Lower lobe of right lung (tissue), 2 donors: ENCODE measurements around the gene UPB1. TPM values are rescaled to one million over a fixed set of nuclear protein-coding genes. Genes with fewer than 3 reads are reported as not detected.

Source experiments
- ATAC-seq, 2 donors: fragments of 200-7000 bp; cut with Tn5 transposase; one replicate each; pipeline ENCODE4 v1.9.1; 2020 to 2022; ENCODE audit warnings: mild to moderate bottlenecking in 2 of 2, moderate library complexity in 2 of 2
- DNase-seq: peaks from one replicate; pipeline ENCODE4 v3.0.0-alpha.2; 2020
- H3K27ac ChIP-seq: fragments of 200-600 bp; one replicate; pipeline ENCODE4 v1.8.0; 2022
- H3K27me3 ChIP-seq: fragments of 200-600 bp; one replicate; pipeline ENCODE4 v1.8.0; 2022; ENCODE audit warnings: low read depth
- H3K36me3 ChIP-seq: fragments of 200-600 bp; one replicate; pipeline ENCODE4 v1.8.0; 2022; ENCODE audit warnings: mild to moderate bottlenecking
- H3K4me1 ChIP-seq: fragments of 200-600 bp; one replicate; pipeline ENCODE4 v1.8.0; 2022
- H3K4me3 ChIP-seq: fragments of 200-600 bp; one replicate; pipeline ENCODE4 v1.8.0; 2022; ENCODE audit warnings: mild to moderate bottlenecking
- H3K9me3 ChIP-seq: fragments of 200-600 bp; one replicate; pipeline ENCODE4 v1.8.0; 2022
- CTCF ChIP-seq: fragments of 200-600 bp; IDR thresholded peaks from one replicate; pipeline ENCODE4 v1.8.0; 2022; ENCODE audit warnings: antibody characterized with exemption, mild to moderate bottlenecking
- intact Hi-C: fragments of 100-400 bp; cut with DNase I; formaldehyde crosslinking; loops from one replicate; pipeline ENCODE4 v1.11.0; 2022
- total RNA-seq: library from RNA; stranded (reverse); fragmentation: NEBNext Ultra II Directional; extraction: Animal tissue kit (Norgen Biotek cat#: 25700); gene quantifications from one replicate; pipeline ENCODE4 v1.2.1, GENCODE V29; 2021
- donor health status: DM: no; HTN: yes; CAD: no; lungs with severe emphysema.

Gene UPB1
- total RNA-seq, 1 donor from 2014 or later = 1.2 TPM

- H3K9me3 ChIP-seq = no peaks in the 10 kb centered on the region
- no peak overlapping the region for H3K27ac ChIP-seq
- peak; percentile 18 to 46 for ATAC-seq
- TF ChIP-seq CTCF = no peak
- peaks cover 37% of the 10 kb centered on the region for H3K4me1 ChIP-seq
- intact Hi-C loops = no loop called here
- no peaks in the 10 kb centered on the region for H3K27me3 ChIP-seq
- peaks cover 77% of the 10 kb centered on the region for H3K36me3 ChIP-seq
- no peak for DNase-seq
- H3K4me3 ChIP-seq = no peak overlapping the region
These were observed 72.5 kb downstream of the UPB1 start for GRCh38 chr22:24567668-24568067.

GRCh38 chr22:24571266-24571665 lies 76.1 kb downstream of the UPB1 start:
- Histone ChIP-seq H3K9me3 (no peaks in the 10 kb centered on the region), H3K4me3 (no peak overlapping the region), H3K36me3 (peaks cover 77% of the 10 kb centered on the region), H3K27me3 (no peaks in the 10 kb centered on the region), H3K27ac (no peak overlapping the region), H3K4me1 (peaks cover 11% of the 10 kb centered on the region)
- ATAC-seq (no peak), DNase-seq (no peak)
- intact Hi-C loops = no loop called here
- TF ChIP-seq CTCF = no peak

- TF ChIP-seq CTCF = no peak
- ATAC-seq = no peak
- no peak for DNase-seq
- Histone ChIP-seq H3K4me3 (no peak overlapping the region), H3K9me3 (no peaks in the 10 kb centered on the region), H3K4me1 (peaks cover 9% of the 10 kb centered on the region), H3K27me3 (no peaks in the 10 kb centered on the region), H3K36me3 (peaks cover 47% of the 10 kb centered on the region), H3K27ac (no peak overlapping the region)
- intact Hi-C loops = no loop called here
These were observed 81.6 kb downstream of the UPB1 start for GRCh38 chr22:24576778-24577177.

Other genes with a start within 250 kb of the UPB1 start
- gene SPECC1L, start 224.5 kb upstream of the UPB1 start, total RNA-seq = 69.9 TPM
- gene ADORA2A, start 67.7 kb upstream of the UPB1 start, total RNA-seq = 16.0 TPM
- 120 TPM for gene GUCD1, start 59.8 kb downstream of the UPB1 start, total RNA-seq
- 66.8 TPM for gene SNRPD3, start 60.7 kb downstream of the UPB1 start, total RNA-seq
- 10.2 TPM for gene LRRC75B, start 97.7 kb downstream of the UPB1 start, total RNA-seq
- 65.1 TPM for gene GGT1, start 107.9 kb downstream of the UPB1 start, total RNA-seq